NCI-H345 treated with DMSO at 0.1 percent for 48 hours (cell line): ENCODE results near the gene POMP.

ENCODE experiments used
- DNase-seq: peaks from one replicate; lab custom pipeline; 2025; ENCODE audit not compliant: unreplicated experiment; lab: John Stamatoyannopoulos, UW

POMP gene

GRCh38 chr13:28658796-28659620, at the start of gene POMP:
Gene POMP (plus strand): TSS chr13:28659130. CDS start chr13:28659185, 55 bp downstream.
- DNase-seq = peak; percentile 72

GRCh38 chr13:28609381-28609780, 49.5 kb upstream of the POMP start:
- DNase-seq = no peak

GRCh38 chr13:28609926-28610325, 49.0 kb upstream of the POMP start:
- DNase-seq = no peak

GRCh38 chr13:28610996-28611395, 47.9 kb upstream of the POMP start:
- no peak for DNase-seq

GRCh38 chr13:28611654-28612131, 47.2 kb upstream of the POMP start:
- DNase-seq = no peak

- no peak for DNase-seq
Observed at GRCh38 chr13:28613562-28613961, 45.4 kb upstream of the POMP start.

- no peak for DNase-seq
Observed at GRCh38 chr13:28615916-28616446, 42.9 kb upstream of the POMP start.

- DNase-seq = no peak
Observed at GRCh38 chr13:28618230-28618994, 40.5 kb upstream of the POMP start.

GRCh38 chr13:28620011-28620830, 38.7 kb upstream of the POMP start:
- no peak for DNase-seq

GRCh38 chr13:28621449-28621848, 37.5 kb upstream of the POMP start:
- no peak for DNase-seq

GRCh38 chr13:28622286-28622685, 36.6 kb upstream of the POMP start:
- no peak for DNase-seq

GRCh38 chr13:28623782-28624706, 34.9 kb upstream of the POMP start:
- DNase-seq = no peak

GRCh38 chr13:28624707-28625432, 34.1 kb upstream of the POMP start:
- DNase-seq = no peak

- DNase-seq = no peak
Observed at GRCh38 chr13:28626266-28626665, 32.7 kb upstream of the POMP start.

GRCh38 chr13:28628241-28628640, 30.7 kb upstream of the POMP start:
- DNase-seq = no peak

- no peak for DNase-seq
Observed at GRCh38 chr13:28630869-28631268, 28.1 kb upstream of the POMP start.

- no peak for DNase-seq
Observed at GRCh38 chr13:28631801-28632200, 27.1 kb upstream of the POMP start.

GRCh38 chr13:28636069-28636468, 22.9 kb upstream of the POMP start:
- DNase-seq = no peak

- peak; percentile 10 for DNase-seq
Observed at GRCh38 chr13:28636677-28637317, 22.1 kb upstream of the POMP start.
